Stimulated activated CD4-positive, alpha-beta T cell treated with anti-CD3 and anti-CD28 coated beads, Interleukin-1b, Interleukin-23, amount 100 ng/mL, for 4 hours (primary cell): ENCODE data around the gene SLC25A10.

ENCODE experiments used
- DNase-seq, 2 donors: peaks; one replicate each; pipeline ENCODE4 v3.0.0-alpha.2; 2020; ENCODE audit warnings: low read depth in 2 of 2

Gene SLC25A10

GRCh38 chr17:81686614-81687013 lies 25.5 kb upstream of the SLC25A10 start:
- DNase-seq = no peak

- no peak for DNase-seq
Observed at GRCh38 chr17:81687770-81688541, 24.1 kb upstream of the SLC25A10 start.

GRCh38 chr17:81688616-81689015 lies 23.5 kb upstream of the SLC25A10 start:
- no peak for DNase-seq

- no peak for DNase-seq
Observed at GRCh38 chr17:81690066-81690465, 22.0 kb upstream of the SLC25A10 start.

- DNase-seq = no peak
Observed at GRCh38 chr17:81690549-81690948, 21.5 kb upstream of the SLC25A10 start.

- no peak for DNase-seq
Observed at GRCh38 chr17:81691196-81691595, 20.9 kb upstream of the SLC25A10 start.

- no peak for DNase-seq
Observed at GRCh38 chr17:81691608-81692007, 20.5 kb upstream of the SLC25A10 start.

GRCh38 chr17:81693509-81694210 lies 18.4 kb upstream of the SLC25A10 start:
- no peak for DNase-seq

- DNase-seq = no peak
Observed at GRCh38 chr17:81694810-81695209, 17.3 kb upstream of the SLC25A10 start.

GRCh38 chr17:81695211-81695610 lies 16.9 kb upstream of the SLC25A10 start:
- DNase-seq = no peak

GRCh38 chr17:81695801-81696200 lies 16.3 kb upstream of the SLC25A10 start:
- DNase-seq = no peak

GRCh38 chr17:81696218-81696941 lies 15.7 kb upstream of the SLC25A10 start:
- DNase-seq = no peak

GRCh38 chr17:81697261-81698044 lies 14.6 kb upstream of the SLC25A10 start:
- DNase-seq = no peak

- DNase-seq = no peak
Observed at GRCh38 chr17:81700353-81701287, 11.5 kb upstream of the SLC25A10 start.

GRCh38 chr17:81701288-81702071 lies 10.6 kb upstream of the SLC25A10 start:
- DNase-seq = no peak

GRCh38 chr17:81702934-81703746 lies 8.9 kb upstream of the SLC25A10 start, which contains the start of gene MRPL12:
TSS of gene MRPL12 (plus strand) at chr17:81703367. CDS start at chr17:81703502, 135 bp downstream.
- DNase-seq = peak; percentile 76 to 85

- DNase-seq = no peak
Observed at GRCh38 chr17:81703747-81704654, 8.1 kb upstream of the SLC25A10 start.
